GM12872 (cell line): ENCODE data around the gene LMO7.

ENCODE experiments used
- CTCF ChIP-seq: IDR thresholded peaks from 3 replicates; pipeline ENCODE4 v1.5.1; 2011; ENCODE audit warnings: low read depth, mild to moderate bottlenecking, low read length, moderate library complexity; ENCODE audit not compliant: insufficient read depth

The LMO7 gene

GRCh38 chr13:75877071-75877470, 240.9 kb downstream of the LMO7 start:
- no peak for TF ChIP-seq CTCF

GRCh38 chr13:75879656-75880055, 243.5 kb downstream of the LMO7 start:
- TF ChIP-seq CTCF, result no peak

DNA sequence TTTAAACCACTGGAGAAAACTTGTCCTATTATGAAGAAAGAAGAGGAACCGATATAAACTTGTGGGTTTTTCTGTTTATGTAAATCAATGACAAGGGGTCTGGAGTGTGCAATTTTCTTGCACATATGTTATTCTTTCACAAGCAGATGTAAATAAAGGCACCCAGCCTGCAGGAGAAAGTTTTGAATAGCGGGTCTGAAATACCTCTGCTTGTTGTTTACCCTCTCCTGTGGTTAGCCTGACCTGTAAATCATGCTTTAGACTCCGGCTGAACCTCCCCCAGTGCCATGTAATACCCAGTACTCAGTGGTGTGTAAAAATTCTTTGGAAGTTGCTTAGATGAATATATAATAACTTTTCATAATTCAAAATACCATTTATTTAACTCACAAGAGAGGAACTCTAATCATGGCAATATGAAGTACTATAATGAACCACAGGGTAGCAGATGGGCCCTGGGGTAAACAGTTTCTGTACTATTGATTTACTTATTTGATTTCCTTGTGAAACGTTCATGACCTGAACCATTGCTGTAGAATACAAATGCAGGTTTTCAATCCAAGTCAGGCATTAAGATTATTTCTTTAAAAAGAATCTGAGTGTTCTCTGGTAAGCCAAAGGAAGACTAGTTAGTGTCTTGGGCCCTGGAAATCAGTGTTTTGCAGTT, 245.1 kb downstream of the LMO7 start:
- no peak for TF ChIP-seq CTCF

- no peak for TF ChIP-seq CTCF
Measured at GRCh38 chr13:75882261-75882660, 246.1 kb downstream of the LMO7 start.

- TF ChIP-seq CTCF, result no peak
Measured at GRCh38 chr13:75889427-75889826, 253.3 kb downstream of the LMO7 start.

DNA sequence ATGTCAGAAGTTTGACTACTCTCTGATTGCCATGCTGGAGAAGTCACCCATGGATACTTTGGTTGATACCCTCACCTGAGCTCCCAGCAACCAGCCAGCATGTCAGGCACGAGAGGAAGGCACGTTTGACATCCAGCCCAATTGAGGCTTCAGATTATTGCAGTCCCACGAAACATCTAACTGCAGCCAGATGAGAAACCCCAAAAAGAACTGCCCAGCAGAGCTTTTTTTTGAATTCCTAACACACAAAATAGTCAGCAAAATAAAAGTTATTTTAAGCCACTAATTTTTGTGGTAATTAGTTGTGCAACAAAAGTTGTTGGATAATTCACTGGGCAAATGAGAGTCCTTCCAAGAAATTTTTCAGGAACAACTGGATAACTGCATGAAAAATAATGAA, 259.0 kb downstream of the LMO7 start:
- no peak for TF ChIP-seq CTCF

DNA sequence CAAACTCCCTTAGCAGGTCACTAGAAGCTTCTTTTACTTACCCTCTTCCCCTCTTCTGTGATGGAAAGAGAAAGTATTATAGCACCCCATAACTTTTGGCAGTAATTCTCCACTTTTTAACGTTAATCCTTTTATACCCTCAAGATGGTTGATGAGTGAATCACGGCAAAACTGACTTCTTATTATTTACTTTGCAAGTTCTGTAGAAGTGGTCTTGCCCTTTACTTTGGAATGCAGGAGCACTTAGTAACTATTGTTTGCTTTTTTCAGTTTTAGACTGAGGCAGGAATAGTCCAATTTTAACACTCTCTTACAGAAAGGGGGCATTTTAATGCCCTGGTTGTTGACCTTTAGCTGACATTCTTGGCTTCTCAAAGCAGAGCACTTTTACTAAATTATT, 260.1 kb downstream of the LMO7 start:
- no peak for TF ChIP-seq CTCF

DNA sequence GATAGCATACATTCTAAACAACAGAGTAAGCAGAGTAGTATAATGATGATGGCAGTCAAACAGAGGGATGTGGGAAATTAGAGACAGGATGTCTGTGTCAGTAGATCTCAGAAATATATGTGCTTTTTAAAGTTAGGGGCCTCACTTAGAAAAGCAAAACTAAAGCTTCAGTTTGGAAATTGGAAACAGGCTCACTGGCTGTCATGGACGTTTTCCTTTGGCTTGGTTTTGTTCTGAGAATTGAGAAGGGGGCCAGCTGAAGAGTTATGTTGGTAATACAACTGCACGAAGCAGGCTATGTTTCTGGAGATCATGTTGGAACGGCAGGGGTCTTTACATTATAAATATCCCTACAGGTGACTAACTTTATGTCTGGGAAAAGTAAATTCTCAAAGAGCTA, 261.3 kb downstream of the LMO7 start:
- TF ChIP-seq CTCF, result no peak
